ENCODE data around the gene PACSIN3. TPM values are rescaled to one million over a fixed set of nuclear protein-coding genes. Genes with fewer than 3 reads are reported as not detected.

The PACSIN3 gene
- total RNA-seq, 1 donor from 2014 or later = 56.4 TPM

GRCh38 chr11:47163193-47163592 lies 23.0 kb downstream of the PACSIN3 start:
- H3K9me3 Mint-ChIP-seq = no peaks in the 10 kb centered on the region
- H3K4me1 Mint-ChIP-seq = no peaks in the 10 kb centered on the region
- no peaks in the 10 kb centered on the region for H3K36me3 Mint-ChIP-seq (ENCODE audit: low read depth)
- peaks cover 6% of the 10 kb centered on the region for H3K27me3 Mint-ChIP-seq (ENCODE audit: low read depth)
- no peak overlapping the region for H3K4me3 Mint-ChIP-seq
- no peak for DNase-seq (ENCODE audit: low read depth, low spot score)
- TF ChIP-seq CTCF (conservative IDR thresholded peaks at IDR 0.05) = no peak
- H3K27ac Mint-ChIP-seq (ENCODE audit: unreplicated experiment) = no peak overlapping the region

- TF ChIP-seq CTCF (conservative IDR thresholded peaks at IDR 0.05) = no peak
- peaks cover 6% of the 10 kb centered on the region for H3K27me3 Mint-ChIP-seq (ENCODE audit: low read depth)
- no peaks in the 10 kb centered on the region for H3K4me1 Mint-ChIP-seq
- no peak for DNase-seq (ENCODE audit: low read depth, low spot score)
- no peaks in the 10 kb centered on the region for H3K36me3 Mint-ChIP-seq (ENCODE audit: low read depth)
- H3K9me3 Mint-ChIP-seq = no peaks in the 10 kb centered on the region
- H3K27ac Mint-ChIP-seq (ENCODE audit: unreplicated experiment) = no peak overlapping the region
- H3K4me3 Mint-ChIP-seq = no peak overlapping the region
Measured at GRCh38 chr11:47162426-47162825, 23.8 kb downstream of the PACSIN3 start.

- no peaks in the 10 kb centered on the region for H3K4me1 Mint-ChIP-seq
- TF ChIP-seq CTCF (conservative IDR thresholded peaks at IDR 0.05) = no peak
- peaks cover 6% of the 10 kb centered on the region for H3K27me3 Mint-ChIP-seq (ENCODE audit: low read depth)
- H3K36me3 Mint-ChIP-seq (ENCODE audit: low read depth) = no peaks in the 10 kb centered on the region
- no peak overlapping the region for H3K4me3 Mint-ChIP-seq
- DNase-seq (ENCODE audit: low read depth, low spot score) = no peak
- no peaks in the 10 kb centered on the region for H3K9me3 Mint-ChIP-seq
- no peak overlapping the region for H3K27ac Mint-ChIP-seq (ENCODE audit: unreplicated experiment)
Measured at GRCh38 chr11:47161890-47162289, 24.3 kb downstream of the PACSIN3 start.

GRCh38 chr11:47161134-47161854 lies 24.9 kb downstream of the PACSIN3 start:
- no peak overlapping the region for H3K4me3 Mint-ChIP-seq
- H3K27me3 Mint-ChIP-seq (ENCODE audit: low read depth) = peaks cover 6% of the 10 kb centered on the region
- no peak overlapping the region for H3K27ac Mint-ChIP-seq (ENCODE audit: unreplicated experiment)
- no peaks in the 10 kb centered on the region for H3K4me1 Mint-ChIP-seq
- H3K9me3 Mint-ChIP-seq = no peaks in the 10 kb centered on the region
- peak; percentile 70 for DNase-seq (ENCODE audit: low read depth, low spot score)
- no peaks in the 10 kb centered on the region for H3K36me3 Mint-ChIP-seq (ENCODE audit: low read depth)
- TF ChIP-seq CTCF (conservative IDR thresholded peaks at IDR 0.05) = peak; percentile 70

- Mint-ChIP-seq H3K27me3 (ENCODE audit: low read depth) (peaks cover 6% of the 10 kb centered on the region), H3K4me1 (no peaks in the 10 kb centered on the region), H3K36me3 (ENCODE audit: low read depth) (no peaks in the 10 kb centered on the region), H3K27ac (ENCODE audit: unreplicated experiment) (no peak overlapping the region), H3K9me3 (no peaks in the 10 kb centered on the region), H3K4me3 (peak overlapping the region; percentile 12)
- no peak for DNase-seq (ENCODE audit: low read depth, low spot score)
- no peak for TF ChIP-seq CTCF (conservative IDR thresholded peaks at IDR 0.05)
Measured at GRCh38 chr11:47160753-47161133, 25.5 kb downstream of the PACSIN3 start.

Data from neural crest cell (in vitro differentiated cells).